ENCODE results near the gene CRYGN. TPM values are rescaled to one million over a fixed set of nuclear protein-coding genes. Genes with fewer than 3 reads are reported as not detected.

Gene CRYGN
- total RNA-seq, 2 experiments from 2014 or later: 0.25 TPM; not detected in 1

- CTCF ChIA-PET: no interaction called here
- Mint-ChIP-seq H3K4me1 (peaks cover 9% of the 10 kb centered on the region), H3K27me3 (no peaks in the 10 kb centered on the region), H3K36me3 (ENCODE audit: low read depth) (no peaks in the 10 kb centered on the region), H3K27ac (no peak overlapping the region), H3K9me3 (peaks cover 9% of the 10 kb centered on the region), H3K4me3 (no peak overlapping the region)
- POLR2A ChIA-PET: interaction anchor here (0.7 kb wide), 1 partner anchor 366 kb away, joined by 3 read pairs; no protein-coding TSS in a partner anchor
- no peak for DNase-seq
Measured at GRCh38 chr7:151402029-151402835, 37.7 kb downstream of the CRYGN start.

GRCh38 chr7:151400626-151401315 is 39.2 kb downstream of the CRYGN start:
- H3K4me3 Mint-ChIP-seq: no peak overlapping the region
- ChIA-PET CTCF (interaction anchor here (0.6 to 1.0 kb wide), 2 partner anchors 95 to 232 kb away, joined by 3 read pairs; no protein-coding TSS in a partner anchor), POLR2A (no interaction called here)
- H3K36me3 Mint-ChIP-seq (ENCODE audit: low read depth): no peaks in the 10 kb centered on the region
- DNase-seq: no peak
- H3K9me3 Mint-ChIP-seq: peaks cover 10% of the 10 kb centered on the region
- no peak overlapping the region for H3K27ac Mint-ChIP-seq
- H3K4me1 Mint-ChIP-seq: peaks cover 9% of the 10 kb centered on the region
- H3K27me3 Mint-ChIP-seq: no peaks in the 10 kb centered on the region

DNA sequence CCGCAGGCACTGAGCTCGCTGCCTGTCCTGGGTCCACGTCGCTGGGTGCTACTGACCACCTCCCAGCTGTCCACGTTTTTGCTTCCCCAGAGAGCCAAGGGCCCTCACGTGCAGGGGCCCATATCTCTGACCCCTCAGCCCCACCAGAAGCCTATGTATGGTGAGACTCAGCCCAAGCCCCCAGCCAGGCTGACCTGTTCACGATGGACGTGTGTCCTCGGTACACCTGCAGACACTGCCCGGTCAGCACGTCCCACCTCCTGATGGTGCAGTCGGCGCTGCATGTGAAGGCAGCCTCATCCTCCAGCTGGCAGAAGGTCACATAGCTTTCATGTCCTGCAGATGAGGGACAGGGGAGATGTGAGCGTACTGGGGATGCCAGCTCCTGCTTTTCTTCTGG is 40.0 kb downstream of the CRYGN start:
- POLR2A ChIA-PET: no interaction called here
- peaks cover 10% of the 10 kb centered on the region for H3K9me3 Mint-ChIP-seq

DNA sequence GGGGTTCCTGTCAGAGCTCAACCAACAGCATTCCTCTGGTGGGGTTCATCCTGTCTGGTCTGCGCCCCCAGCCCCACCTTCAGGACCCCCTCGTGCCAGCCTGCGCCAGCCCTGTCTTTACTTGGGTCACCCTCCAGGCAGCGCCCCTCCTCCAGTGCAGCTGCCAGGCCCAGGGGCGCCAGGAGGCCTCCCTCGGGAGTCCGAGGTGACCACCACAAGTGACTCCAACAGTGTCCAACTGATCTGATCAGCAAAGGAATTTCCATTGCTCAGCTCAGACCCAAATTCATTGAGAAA is 40.7 kb downstream of the CRYGN start:
- CTCF ChIA-PET: interaction anchor here (1.1 kb wide), 1 partner anchor 156 kb away, joined by 4 read pairs; no protein-coding TSS in a partner anchor
- Mint-ChIP-seq H3K36me3 (ENCODE audit: low read depth) (no peaks in the 10 kb centered on the region), H3K9me3 (peaks cover 10% of the 10 kb centered on the region)

More for the DNA sequence above, 40.0 kb downstream of the CRYGN start:
- Mint-ChIP-seq H3K4me3 (no peak overlapping the region), H3K27me3 (no peaks in the 10 kb centered on the region), H3K36me3 (ENCODE audit: low read depth) (no peaks in the 10 kb centered on the region), H3K27ac (no peak overlapping the region), H3K4me1 (peaks cover 9% of the 10 kb centered on the region)
- DNase-seq: no peak
- CTCF ChIA-PET: interaction anchor here (1.0 kb wide), 1 partner anchor 94 kb away, joined by 3 read pairs; no protein-coding TSS in a partner anchor

GRCh38 chr7:151398446-151399304 is 41.3 kb downstream of the CRYGN start:
- H3K27me3 Mint-ChIP-seq: no peaks in the 10 kb centered on the region
- no peaks in the 10 kb centered on the region for H3K36me3 Mint-ChIP-seq (ENCODE audit: low read depth)
- no peak overlapping the region for H3K4me3 Mint-ChIP-seq
- peaks cover 6% of the 10 kb centered on the region for H3K4me1 Mint-ChIP-seq
- ChIA-PET CTCF (interaction anchor here (1.1 kb wide), 1 partner anchor 157 kb away, joined by 4 read pairs; no protein-coding TSS in a partner anchor), POLR2A (no interaction called here)
- DNase-seq: no peak
- no peak overlapping the region for H3K27ac Mint-ChIP-seq
- H3K9me3 Mint-ChIP-seq: peaks cover 10% of the 10 kb centered on the region

More for the DNA sequence above, 40.7 kb downstream of the CRYGN start:
- H3K4me3 Mint-ChIP-seq: no peak overlapping the region
- H3K27me3 Mint-ChIP-seq: no peaks in the 10 kb centered on the region
- no peak for DNase-seq
- no peak overlapping the region for H3K27ac Mint-ChIP-seq
- POLR2A ChIA-PET: no interaction called here
- H3K4me1 Mint-ChIP-seq: peaks cover 9% of the 10 kb centered on the region

DNA sequence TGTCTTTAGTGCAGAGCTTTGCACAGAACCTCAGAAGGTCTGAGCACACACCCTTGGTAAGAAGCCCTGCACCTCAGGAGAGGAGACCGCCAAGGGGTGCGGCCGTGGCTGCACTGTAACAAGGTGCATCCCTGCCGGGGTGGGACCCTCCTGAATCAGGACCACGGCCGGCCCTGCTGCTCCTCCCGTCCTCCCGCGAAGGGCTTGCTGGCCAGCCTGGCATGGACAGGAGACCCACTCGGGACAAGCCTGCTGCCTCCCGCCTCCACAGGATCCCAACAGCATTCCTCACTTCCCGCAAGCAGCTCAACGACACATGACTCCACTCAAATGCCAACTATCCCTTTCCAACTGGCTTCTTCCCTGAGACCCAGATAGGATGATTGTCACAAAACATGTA is 42.9 kb downstream of the CRYGN start:
- peaks cover 10% of the 10 kb centered on the region for H3K9me3 Mint-ChIP-seq
- H3K4me1 Mint-ChIP-seq: peaks cover 2% of the 10 kb centered on the region
- H3K36me3 Mint-ChIP-seq (ENCODE audit: low read depth): no peaks in the 10 kb centered on the region
- POLR2A ChIA-PET: no interaction called here
- DNase-seq: no peak
- H3K27ac Mint-ChIP-seq: no peak overlapping the region
- no peak overlapping the region for H3K4me3 Mint-ChIP-seq
- H3K27me3 Mint-ChIP-seq: no peaks in the 10 kb centered on the region
- CTCF ChIA-PET: no interaction called here

DNA sequence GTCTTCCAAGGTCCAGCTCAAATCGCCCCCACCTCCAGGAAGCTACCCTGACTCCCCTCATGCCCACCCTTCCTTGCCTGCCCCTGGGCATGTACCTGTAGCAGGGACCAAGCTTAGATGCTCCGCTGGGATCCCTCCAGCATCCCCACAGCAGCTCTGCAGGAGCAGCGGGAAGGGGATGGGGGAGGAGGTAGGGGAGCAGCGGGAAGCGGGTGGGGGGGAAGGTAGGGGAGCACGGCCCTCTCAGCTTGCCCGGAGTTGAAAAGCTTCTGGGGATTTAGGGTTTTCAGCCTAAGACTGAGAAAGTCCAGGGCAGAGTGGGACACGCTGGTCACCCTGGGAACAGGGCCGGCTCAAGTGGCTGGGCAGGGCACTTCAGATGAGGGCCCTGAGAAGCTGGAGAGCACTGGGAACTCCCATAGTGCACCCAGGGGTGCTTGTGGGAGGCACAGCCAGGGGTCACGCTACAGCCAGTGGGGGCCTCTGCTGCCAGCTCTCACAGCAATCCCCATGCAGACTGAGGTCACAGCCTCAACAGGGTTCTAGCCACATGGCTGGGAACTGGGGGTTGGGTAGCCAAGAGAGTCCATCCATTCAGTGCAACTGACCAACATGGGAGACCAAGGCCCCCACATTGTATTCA is 43.5 kb downstream of the CRYGN start:
- Mint-ChIP-seq H3K36me3 (ENCODE audit: low read depth) (no peaks in the 10 kb centered on the region), H3K27ac (no peak overlapping the region), H3K4me1 (peaks cover 2% of the 10 kb centered on the region), H3K27me3 (no peaks in the 10 kb centered on the region), H3K4me3 (no peak overlapping the region), H3K9me3 (peaks cover 10% of the 10 kb centered on the region)
- CTCF ChIA-PET: no interaction called here
- POLR2A ChIA-PET: no interaction called here
- DNase-seq: no peak

GRCh38 chr7:151395036-151395367 is 44.9 kb downstream of the CRYGN start:
- ChIA-PET POLR2A (no interaction called here), CTCF (no interaction called here)

DNA sequence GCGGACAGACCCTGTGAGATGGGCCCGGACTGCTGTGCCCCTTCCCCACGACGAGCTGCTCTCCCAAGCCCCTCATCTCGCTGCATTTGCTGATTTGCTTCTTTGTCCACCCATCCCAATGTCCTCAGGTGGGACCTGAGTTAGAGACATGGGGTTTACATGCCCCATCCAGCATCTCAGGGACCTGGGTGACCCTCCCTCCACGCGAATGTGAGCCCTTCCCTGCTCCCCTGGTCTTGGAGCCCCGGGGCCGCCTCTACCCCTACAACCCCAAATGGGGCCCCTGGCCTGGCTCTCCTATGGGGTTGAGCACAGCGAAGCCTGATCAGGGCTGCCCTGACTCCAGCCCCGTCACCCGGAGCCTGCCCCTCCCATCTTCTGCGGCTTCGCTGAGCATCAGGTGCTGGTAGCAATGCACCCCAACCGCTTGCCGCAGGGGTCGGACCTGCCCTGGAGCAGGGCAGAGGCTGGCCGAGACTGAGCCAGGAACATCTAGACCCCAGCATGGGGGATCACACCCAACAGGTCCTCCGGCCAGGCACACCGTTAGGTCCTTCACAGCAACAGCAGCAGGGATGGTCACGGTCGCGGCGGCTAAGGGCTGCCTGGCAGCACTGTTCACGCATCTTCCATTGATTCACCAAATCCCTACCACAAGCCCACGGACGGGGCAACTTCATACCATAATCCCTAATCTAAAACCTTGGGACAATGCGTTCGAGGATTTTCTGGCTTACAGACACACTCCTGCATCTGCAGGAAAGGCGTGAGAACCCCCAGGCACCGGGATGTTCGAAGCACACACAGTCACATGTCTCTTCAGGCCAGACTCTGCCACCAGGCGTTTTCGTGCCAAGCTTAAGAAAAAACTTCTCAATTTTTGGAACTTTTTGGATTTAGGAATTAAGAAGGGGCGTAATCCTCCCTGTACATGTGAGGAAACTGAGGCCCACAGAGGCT is 45.6 kb downstream of the CRYGN start:
- no peak for DNase-seq
- Mint-ChIP-seq H3K4me3 (no peak overlapping the region), H3K36me3 (ENCODE audit: low read depth) (no peaks in the 10 kb centered on the region), H3K4me1 (peaks cover 2% of the 10 kb centered on the region), H3K27me3 (no peaks in the 10 kb centered on the region), H3K9me3 (peaks cover 10% of the 10 kb centered on the region), H3K27ac (no peak overlapping the region)
- ChIA-PET POLR2A (no interaction called here), CTCF (no interaction called here)

More at GRCh38 chr7:151395036-151395367, 44.9 kb downstream of the CRYGN start:
- no peak overlapping the region for H3K4me3 Mint-ChIP-seq
- no peak overlapping the region for H3K27ac Mint-ChIP-seq
- peaks cover 2% of the 10 kb centered on the region for H3K4me1 Mint-ChIP-seq
- no peaks in the 10 kb centered on the region for H3K36me3 Mint-ChIP-seq (ENCODE audit: low read depth)
- no peak for DNase-seq
- peaks cover 10% of the 10 kb centered on the region for H3K9me3 Mint-ChIP-seq
- H3K27me3 Mint-ChIP-seq: no peaks in the 10 kb centered on the region

DNA sequence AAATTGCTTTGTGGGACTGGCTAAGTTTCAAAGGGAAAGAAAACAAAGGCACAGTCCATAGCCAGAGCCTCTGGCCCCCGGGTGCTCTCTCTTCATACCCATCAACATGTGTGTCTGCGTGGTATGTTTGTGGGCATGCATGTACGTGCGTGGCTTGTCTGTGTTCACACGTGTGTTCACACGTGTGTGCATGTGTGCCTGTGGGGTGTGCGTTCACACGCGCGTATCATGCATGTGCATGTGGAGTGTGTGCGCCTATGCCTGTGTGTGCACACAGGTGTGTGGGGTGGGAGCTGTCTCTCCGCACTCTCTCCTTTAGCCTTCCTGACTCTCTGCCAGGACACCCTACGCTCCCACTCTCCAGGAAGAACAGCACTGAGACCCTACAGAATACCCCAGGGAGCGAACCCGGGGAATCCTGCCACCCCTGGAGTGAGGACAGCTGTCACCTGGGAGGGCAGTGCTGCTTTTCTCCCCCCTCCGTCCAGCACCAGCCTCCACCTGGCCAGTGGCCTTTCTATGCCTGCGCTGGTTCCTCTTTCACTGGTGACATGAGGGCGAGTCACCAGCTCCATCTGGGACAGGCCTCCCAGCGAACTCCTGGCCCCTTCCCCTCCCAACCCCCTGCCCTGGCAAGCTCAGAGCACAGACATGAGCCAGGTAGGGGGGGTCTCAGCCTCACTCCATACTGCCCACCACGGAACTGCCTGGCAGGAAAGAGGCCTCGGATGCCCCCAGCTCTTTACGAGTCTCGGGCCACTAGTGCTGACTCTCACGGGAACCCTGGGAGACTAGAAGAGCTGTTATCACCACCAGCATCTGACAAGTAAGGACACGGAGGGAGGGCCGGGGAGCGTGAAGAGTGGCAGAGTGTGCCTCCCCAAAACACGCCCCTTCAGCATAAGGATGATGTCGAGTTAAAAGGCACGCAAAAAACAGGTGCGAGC is 46.6 kb downstream of the CRYGN start:
- DNase-seq: no peak
- no peaks in the 10 kb centered on the region for H3K36me3 Mint-ChIP-seq (ENCODE audit: low read depth)
- POLR2A ChIA-PET: no interaction called here

GRCh38 chr7:151392426-151392825 is 47.5 kb downstream of the CRYGN start:
- POLR2A ChIA-PET: no interaction called here
- H3K4me1 Mint-ChIP-seq: no peaks in the 10 kb centered on the region
- H3K4me3 Mint-ChIP-seq: no peak overlapping the region
- H3K36me3 Mint-ChIP-seq (ENCODE audit: low read depth): no peaks in the 10 kb centered on the region
- no peaks in the 10 kb centered on the region for H3K27me3 Mint-ChIP-seq
- DNase-seq: no peak
- H3K9me3 Mint-ChIP-seq: peaks cover 4% of the 10 kb centered on the region
- no peak overlapping the region for H3K27ac Mint-ChIP-seq
- CTCF ChIA-PET: no interaction called here

More for the DNA sequence above, 46.6 kb downstream of the CRYGN start:
- Mint-ChIP-seq H3K27me3 (no peaks in the 10 kb centered on the region), H3K9me3 (peaks cover 9% of the 10 kb centered on the region), H3K4me1 (peaks cover 2% of the 10 kb centered on the region), H3K27ac (no peak overlapping the region), H3K4me3 (no peak overlapping the region)
- CTCF ChIA-PET: no interaction called here
